ENCODE results near the gene RBM12.

DNA sequence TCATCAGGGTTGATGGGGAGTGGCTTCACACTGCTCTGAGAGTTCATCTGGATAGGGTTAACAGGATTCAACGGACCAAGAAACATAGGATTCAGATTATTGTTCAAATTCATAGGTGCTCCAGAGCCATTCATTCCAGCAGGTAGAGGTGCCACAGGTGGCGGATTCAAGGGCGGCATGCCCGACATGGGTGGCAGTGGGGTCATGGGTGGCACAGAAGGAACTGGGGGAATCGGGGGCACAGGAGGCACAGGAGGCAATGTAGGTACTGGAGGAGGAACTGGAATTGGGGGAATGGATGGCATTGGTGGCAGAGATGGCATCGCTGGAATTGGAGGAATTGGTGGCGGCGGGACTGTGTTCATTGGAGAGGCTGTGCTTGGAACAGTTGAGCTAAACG, 10.3 kb downstream of the RBM12 start:
- TF ChIP-seq, protein P1, sequence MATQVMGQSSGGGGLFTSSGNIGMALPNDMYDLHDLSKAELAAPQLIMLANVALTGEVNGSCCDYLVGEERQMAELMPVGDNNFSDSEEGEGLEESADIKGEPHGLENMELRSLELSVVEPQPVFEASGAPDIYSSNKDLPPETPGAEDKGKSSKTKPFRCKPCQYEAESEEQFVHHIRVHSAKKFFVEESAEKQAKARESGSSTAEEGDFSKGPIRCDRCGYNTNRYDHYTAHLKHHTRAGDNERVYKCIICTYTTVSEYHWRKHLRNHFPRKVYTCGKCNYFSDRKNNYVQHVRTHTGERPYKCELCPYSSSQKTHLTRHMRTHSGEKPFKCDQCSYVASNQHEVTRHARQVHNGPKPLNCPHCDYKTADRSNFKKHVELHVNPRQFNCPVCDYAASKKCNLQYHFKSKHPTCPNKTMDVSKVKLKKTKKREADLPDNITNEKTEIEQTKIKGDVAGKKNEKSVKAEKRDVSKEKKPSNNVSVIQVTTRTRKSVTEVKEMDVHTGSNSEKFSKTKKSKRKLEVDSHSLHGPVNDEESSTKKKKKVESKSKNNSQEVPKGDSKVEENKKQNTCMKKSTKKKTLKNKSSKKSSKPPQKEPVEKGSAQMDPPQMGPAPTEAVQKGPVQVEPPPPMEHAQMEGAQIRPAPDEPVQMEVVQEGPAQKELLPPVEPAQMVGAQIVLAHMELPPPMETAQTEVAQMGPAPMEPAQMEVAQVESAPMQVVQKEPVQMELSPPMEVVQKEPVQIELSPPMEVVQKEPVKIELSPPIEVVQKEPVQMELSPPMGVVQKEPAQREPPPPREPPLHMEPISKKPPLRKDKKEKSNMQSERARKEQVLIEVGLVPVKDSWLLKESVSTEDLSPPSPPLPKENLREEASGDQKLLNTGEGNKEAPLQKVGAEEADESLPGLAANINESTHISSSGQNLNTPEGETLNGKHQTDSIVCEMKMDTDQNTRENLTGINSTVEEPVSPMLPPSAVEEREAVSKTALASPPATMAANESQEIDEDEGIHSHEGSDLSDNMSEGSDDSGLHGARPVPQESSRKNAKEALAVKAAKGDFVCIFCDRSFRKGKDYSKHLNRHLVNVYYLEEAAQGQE (IDR thresholded peaks at IDR 0.05; ENCODE audit: insufficient read depth in 1 of 2, low read depth in 2 of 2, low read length in 2 of 2), result no peak
- TF ChIP-seq FOXP2 (optimal IDR thresholded peaks at IDR 0.05; ENCODE audit: borderline replicate concordance, extremely low read depth, extremely low read length, insufficient read depth), result no peak

Data from PFSK-1 (cell line).